Endothelial cell of umbilical vein (primary cell): ENCODE results near the gene UGT2B7. TPM values are rescaled to one million over a fixed set of nuclear protein-coding genes. Genes with fewer than 3 reads are reported as not detected.

Source experiments
- BruUV-seq: library from RNA; stranded (reverse); fragments of 400-500 nt; replicated peaks from 2 replicates; lab custom pipeline; 2021; lab: Mats Ljungman, UMichigan
- CTCF ChIA-PET: fragments of 300-600, 350-600 bp; sonication (Branson Sonifier 250); formaldehyde crosslinking; loops from one replicate; lab custom pipeline; 2021; ENCODE audit warnings: antibody characterized with exemption, inconsistent platforms; lab: Charles Lee
- POLR2A ChIA-PET: fragments of 300-600, 350-600 bp; sonication (Branson Sonifier 250); formaldehyde crosslinking; loops from one replicate; lab custom pipeline; 2021; ENCODE audit warnings: antibody characterized with exemption, inconsistent platforms; lab: Charles Lee
- DNase-seq: peaks from one replicate; pipeline ENCODE4 v3.0.0-alpha.2; 2011; ENCODE audit warnings: low read depth, low spot score
- FAIRE-seq: peaks from 2 replicates; lab custom pipeline; 2011; peaks lifted over from hg19 to GRCh38; lab: Jason Lieb, UNC
- H2AFZ ChIP-seq: 2 replicates; pipeline ENCODE4 v1.6.0; 2012; ENCODE audit warnings: low read depth, low read length, control low read depth, inconsistent platforms
- H3K27ac ChIP-seq: 2 replicates; pipeline ENCODE4 v1.5.1; 2011; ENCODE audit warnings: low read depth, mild to moderate bottlenecking, control low read depth, low read length, moderate library complexity; ENCODE audit not compliant: insufficient read depth
- H3K27me3 ChIP-seq, 2 experiments: 2 replicates each; pipeline versions ENCODE4 v1.6.0 to v1.6.1; 2011; ENCODE audit warnings: low read length in 2 of 2, mixed read lengths in 1 of 2; ENCODE audit not compliant: control insufficient read depth in 2 of 2, insufficient read depth in 2 of 2
- H3K36me3 ChIP-seq, 2 experiments: 2 replicates in 1 of 2; 3 replicates in 1 of 2; pipeline ENCODE4 v1.5.1; 2011; ENCODE audit warnings: low read length in 2 of 2, mild to moderate bottlenecking in 1 of 2, moderate library complexity in 1 of 2; ENCODE audit not compliant: control insufficient read depth in 2 of 2, insufficient read depth in 2 of 2; ENCODE audit errors: extremely low read depth in 1 of 2
- H3K4me1 ChIP-seq: 3 replicates; pipeline ENCODE4 v1.5.1; 2011; ENCODE audit warnings: mild to moderate bottlenecking, low read length; ENCODE audit not compliant: control insufficient read depth, insufficient read depth; ENCODE audit errors: extremely low read depth
- H3K4me2 ChIP-seq: 2 replicates; pipeline ENCODE4 v1.6.1; 2011; ENCODE audit warnings: low read length, control low read depth, mixed read lengths; ENCODE audit not compliant: insufficient read depth
- H3K4me3 ChIP-seq, 3 experiments: fragments of 200-600 bp in 1 of 3; sonication (generic), shearing (Covaris generic) in 1 of 3; replicated peaks in 1 of 3; 2 replicates each; pipeline ENCODE4 v1.5.1; 2011 to 2016; ENCODE audit warnings: control low read depth in 3 of 3, low read length in 3 of 3, mild to moderate bottlenecking in 2 of 3, inconsistent platforms in 1 of 3, low read depth in 1 of 3, moderate library complexity in 1 of 3; ENCODE audit not compliant: insufficient read depth in 1 of 3
- H3K79me2 ChIP-seq: 2 replicates; pipeline ENCODE4 v1.6.0; 2012; ENCODE audit warnings: low read length, inconsistent platforms; ENCODE audit not compliant: control insufficient read depth, insufficient read depth
- H3K9ac ChIP-seq: replicated peaks from 2 replicates; pipeline ENCODE3; 2011; ENCODE audit warnings: low read length, control low read depth; ENCODE audit not compliant: insufficient read depth; ENCODE audit errors: extremely low read depth
- H3K9me1 ChIP-seq: replicated peaks from 3 replicates; pipeline ENCODE4 v1.6.0; 2011; ENCODE audit warnings: mild to moderate bottlenecking, low read length; ENCODE audit not compliant: control insufficient read depth, insufficient read depth; ENCODE audit errors: extremely low read depth
- H3K9me3 ChIP-seq: replicated peaks from 2 replicates; pipeline ENCODE4 v1.5.1; 2012; ENCODE audit warnings: low read length, inconsistent platforms; ENCODE audit not compliant: control insufficient read depth, insufficient read depth
- H4K20me1 ChIP-seq: replicated peaks from 2 replicates; pipeline ENCODE3; 2011; ENCODE audit warnings: mild to moderate bottlenecking, low read length; ENCODE audit not compliant: control insufficient read depth, insufficient read depth; ENCODE audit errors: extremely low read depth
- EZH2 ChIP-seq: IDR thresholded peaks from 2 replicates; pipeline ENCODE4 v1.6.1; 2012; ENCODE audit warnings: borderline replicate concordance, low read depth, mild to moderate bottlenecking, moderate library complexity, low read length, inconsistent platforms; ENCODE audit not compliant: severe bottlenecking
- FOS ChIP-seq: IDR thresholded peaks from 2 replicates; pipeline ENCODE4 v1.6.1; 2011; ENCODE audit warnings: mild to moderate bottlenecking, low read length, moderate library complexity, borderline replicate concordance; ENCODE audit not compliant: insufficient read depth
- GATA2 ChIP-seq: IDR thresholded peaks from 2 replicates; pipeline ENCODE4 v1.7.0; 2011; ENCODE audit warnings: low read depth, mild to moderate bottlenecking, moderate library complexity, mixed read lengths, low read length; ENCODE audit not compliant: insufficient read length, insufficient read depth
- JUN ChIP-seq: IDR thresholded peaks from 2 replicates; pipeline ENCODE4 v1.6.1; 2011; ENCODE audit warnings: borderline replicate concordance, low read depth; ENCODE audit not compliant: insufficient read length, insufficient read depth
- MYC ChIP-seq: IDR thresholded peaks from one replicate; pipeline ENCODE4 v1.6.1; 2011; ENCODE audit warnings: mild to moderate bottlenecking, low read depth, low read length
- POLR2A ChIP-seq: IDR thresholded peaks from 2 replicates; pipeline ENCODE4 v1.6.1; 2012; ENCODE audit warnings: low read depth, mild to moderate bottlenecking, control low read depth, low read length
- POLR2AphosphoS5 ChIP-seq: IDR thresholded peaks from 2 replicates; pipeline ENCODE4 v1.6.1; 2012; ENCODE audit warnings: low read depth, mild to moderate bottlenecking, control low read depth, low read length, moderate library complexity; ENCODE audit not compliant: insufficient read depth
- dilution Hi-C: fragments of 300-500 bp; cut with MboI; formaldehyde crosslinking; loops from one replicate; pipeline ENCODE4 v1.15.0; 2019; ENCODE audit warnings: low sequenced_read_pairs; ENCODE audit not compliant: extremely low pct_ligation_motif_present
- intact Hi-C: fragments of 100-400 bp; cut with micrococcal nuclease; formaldehyde crosslinking; loops from one replicate; pipeline ENCODE4 v1.10.0; 2022
- polyA plus RNA-seq, 4 experiments: library from polyadenylated mRNA; depleted of rRNA in 3 of 4; stranded (reverse) in 3 of 4; unstranded in 1 of 4; fragments of >200 nt; gene quantifications; 2 replicates each; pipeline versions ENCODE4 v1.2.1 to v1.2.3, GENCODE V29; 2011 to 2012; ENCODE audit warnings: missing spikeins in 1 of 4
- total RNA-seq: library from RNA; stranded (reverse); gene quantifications from 2 replicates; pipeline ENCODE4 v1.2.3, GENCODE V29; 2021
- TF ChIP-seq, protein P1 (sequence below): IDR thresholded peaks from 2 replicates; pipeline ENCODE4 v1.6.1; 2011; ENCODE audit not compliant: insufficient read depth, insufficient read length
- TF ChIP-seq, protein P2 (sequence below), 2 donors: IDR thresholded peaks; 1 replicate in 1 of 2; 2 replicates in 1 of 2; pipeline ENCODE4 v1.5.1; 2011; ENCODE audit warnings: low read length in 2 of 2, mild to moderate bottlenecking in 2 of 2, moderate library complexity in 2 of 2, control low read depth in 1 of 2, inconsistent platforms in 1 of 2, low read depth in 1 of 2; ENCODE audit not compliant: insufficient read depth in 1 of 2; ENCODE audit errors: extremely low read depth in 1 of 2

Gene UGT2B7
- total and polyA plus RNA-seq, 2 donors (not counting 3 experiments of a cell fraction or from before 2014, with no cell fraction given), result not detected

DNA sequence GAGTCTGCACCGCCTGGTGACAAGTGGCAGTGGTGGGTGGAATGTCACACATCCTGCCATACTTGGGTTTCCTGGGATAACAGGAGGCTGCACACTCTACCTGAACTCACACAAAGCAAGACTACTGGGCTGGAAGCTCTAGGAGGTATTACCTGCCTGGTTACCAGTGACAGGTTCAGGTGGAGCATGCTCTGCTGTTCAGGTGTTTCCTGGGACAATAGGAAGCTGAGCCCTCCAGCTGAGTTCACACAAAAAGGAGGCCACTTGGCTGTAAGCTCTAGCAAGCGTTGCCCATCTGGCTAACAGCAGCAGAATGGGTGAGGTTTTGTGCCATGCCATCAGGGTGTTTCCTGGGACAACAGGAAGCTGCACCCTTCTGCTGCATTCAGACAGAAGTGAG is 17.4 kb upstream of the UGT2B7 start:
- no TSS peak for BruUV-seq
- H3K4me2 ChIP-seq, result no peak overlapping the region
- H3K9me1 ChIP-seq, result no peaks in the 10 kb centered on the region
- H3K4me1 ChIP-seq, result no peaks in the 10 kb centered on the region
- ChIA-PET POLR2A (no interaction called here), CTCF (interaction anchor here (1.2 kb wide), 1 partner anchor 17 kb away, joined by 6 read pairs; the partner anchor contains the start of gene UGT2B7)
- no peak overlapping the region for H2AFZ ChIP-seq
- dilution Hi-C loops (no loop called here), intact Hi-C loops (no loop called here)
- TF ChIP-seq JUN (no peak), MYC (no peak)
- TF ChIP-seq, protein P1, sequence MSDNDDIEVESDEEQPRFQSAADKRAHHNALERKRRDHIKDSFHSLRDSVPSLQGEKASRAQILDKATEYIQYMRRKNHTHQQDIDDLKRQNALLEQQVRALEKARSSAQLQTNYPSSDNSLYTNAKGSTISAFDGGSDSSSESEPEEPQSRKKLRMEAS, result no peak
- H3K36me3 ChIP-seq, result no peaks in the 10 kb centered on the region
- H3K27ac ChIP-seq, result no peak overlapping the region
- H4K20me1 ChIP-seq, result no peaks in the 10 kb centered on the region
- peaks cover 0 to 4% of the 10 kb centered on the region in 2 experiments for H3K27me3 ChIP-seq
- FAIRE-seq, result no peak
- no peak overlapping the region for H3K4me3 ChIP-seq
- DNase-seq, result no peak
- H3K9ac ChIP-seq, result no peak overlapping the region
- H3K79me2 ChIP-seq, result no peaks in the 10 kb centered on the region
- no peaks in the 10 kb centered on the region for H3K9me3 ChIP-seq

DNA sequence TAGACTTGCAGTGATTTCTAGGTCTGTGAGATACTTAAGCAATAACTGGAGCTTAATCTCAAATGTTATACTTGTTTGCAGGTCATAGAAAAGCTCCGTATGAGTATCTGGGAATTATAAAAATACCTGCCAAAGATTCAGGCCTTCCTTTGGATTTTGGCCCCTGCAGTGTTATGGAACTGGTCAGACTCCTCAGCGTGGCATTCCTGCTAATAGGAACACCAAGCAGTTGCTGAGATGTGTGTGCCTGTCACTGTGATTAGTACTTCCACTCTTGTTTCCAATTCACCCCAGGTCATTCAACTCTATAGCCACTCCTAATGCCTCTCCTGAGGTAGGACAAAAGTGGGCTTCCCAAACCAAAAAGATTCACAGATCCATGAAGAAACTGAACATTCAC is 7.8 kb upstream of the UGT2B7 start:
- TF ChIP-seq EZH2 (no peak), FOS (no peak), GATA2 (no peak), MYC (no peak), POLR2AphosphoS5 (no peak), POLR2A (no peak), JUN (no peak)
- TF ChIP-seq, protein P1, result no peak
- TF ChIP-seq, protein P2, sequence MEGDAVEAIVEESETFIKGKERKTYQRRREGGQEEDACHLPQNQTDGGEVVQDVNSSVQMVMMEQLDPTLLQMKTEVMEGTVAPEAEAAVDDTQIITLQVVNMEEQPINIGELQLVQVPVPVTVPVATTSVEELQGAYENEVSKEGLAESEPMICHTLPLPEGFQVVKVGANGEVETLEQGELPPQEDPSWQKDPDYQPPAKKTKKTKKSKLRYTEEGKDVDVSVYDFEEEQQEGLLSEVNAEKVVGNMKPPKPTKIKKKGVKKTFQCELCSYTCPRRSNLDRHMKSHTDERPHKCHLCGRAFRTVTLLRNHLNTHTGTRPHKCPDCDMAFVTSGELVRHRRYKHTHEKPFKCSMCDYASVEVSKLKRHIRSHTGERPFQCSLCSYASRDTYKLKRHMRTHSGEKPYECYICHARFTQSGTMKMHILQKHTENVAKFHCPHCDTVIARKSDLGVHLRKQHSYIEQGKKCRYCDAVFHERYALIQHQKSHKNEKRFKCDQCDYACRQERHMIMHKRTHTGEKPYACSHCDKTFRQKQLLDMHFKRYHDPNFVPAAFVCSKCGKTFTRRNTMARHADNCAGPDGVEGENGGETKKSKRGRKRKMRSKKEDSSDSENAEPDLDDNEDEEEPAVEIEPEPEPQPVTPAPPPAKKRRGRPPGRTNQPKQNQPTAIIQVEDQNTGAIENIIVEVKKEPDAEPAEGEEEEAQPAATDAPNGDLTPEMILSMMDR (IDR thresholded peaks at IDR 0.05; ENCODE audit: extremely low read depth in 1 of 2, insufficient read depth in 1 of 2, low read depth in 1 of 2, low read length in 2 of 2), result no peak
- CTCF ChIA-PET, result no interaction called here

More for the DNA sequence above, 7.8 kb upstream of the UGT2B7 start:
- Histone ChIP-seq H2AFZ (no peak overlapping the region), H4K20me1 (no peaks in the 10 kb centered on the region), H3K27ac (no peak overlapping the region), H3K4me1 (no peaks in the 10 kb centered on the region), H3K79me2 (no peaks in the 10 kb centered on the region), H3K36me3 (no peaks in the 10 kb centered on the region), H3K4me2 (no peak overlapping the region), H3K9ac (no peak overlapping the region), H3K9me3 (no peaks in the 10 kb centered on the region), H3K27me3 (no peaks in the 10 kb centered on the region), H3K9me1 (no peaks in the 10 kb centered on the region), H3K4me3 (no peak overlapping the region)
- FAIRE-seq (no peak), DNase-seq (no peak)
- intact Hi-C loops (no loop called here), dilution Hi-C loops (no loop called here)
- POLR2A ChIA-PET, result no interaction called here
- no TSS peak for BruUV-seq
